Measurements from ENCODE around the gene TRIP6.

- TF ChIP-seq CTCF (IDR thresholded peaks at IDR 0.05 in 2 of 3, conservative IDR thresholded peaks at IDR 0.05 in 1 of 3; ENCODE audit: borderline replicate concordance in 1 of 3, insufficient read depth in 1 of 3, low read depth in 2 of 3, low read length in 2 of 3), result no peak
- no peak for TF ChIP-seq FOSL1 (IDR thresholded peaks at IDR 0.05; ENCODE audit: low read depth)
- TF ChIP-seq ZBTB33 (IDR thresholded peaks at IDR 0.05; ENCODE audit: extremely low read depth, insufficient replicate concordance, low read length), result no peak
- TF ChIP-seq EZH2 (IDR thresholded peaks at IDR 0.05), result no peak
- TF ChIP-seq EZH2phosphoT487 (IDR thresholded peaks at IDR 0.05; ENCODE audit: borderline replicate concordance), result no peak
- no peak for TF ChIP-seq ELF1 (IDR thresholded peaks at IDR 0.05; ENCODE audit: borderline replicate concordance, low read depth)
- TF ChIP-seq POLR2A (IDR thresholded peaks at IDR 0.05; ENCODE audit: borderline replicate concordance, extremely low read depth, insufficient read depth, insufficient read length), result no peak
- TF ChIP-seq RAD21 (IDR thresholded peaks at IDR 0.05; ENCODE audit: low read depth), result no peak
- no peak for TF ChIP-seq MAX (IDR thresholded peaks at IDR 0.05)
- no peak for TF ChIP-seq SRF (IDR thresholded peaks at IDR 0.05; ENCODE audit: low read depth)
- no peak for TF ChIP-seq JUND (IDR thresholded peaks at IDR 0.05)
- no peak for TF ChIP-seq ZNF274 (IDR thresholded peaks at IDR 0.05; ENCODE audit: low read depth, low read length)
Measured at GRCh38 chr7:100818825-100819224, 48.4 kb upstream of the TRIP6 start.

All from HCT116 (cell line).